Bronchial epithelial cell (primary cell): Measurements from ENCODE around the gene NCOA6. TPM values are rescaled to one million over a fixed set of nuclear protein-coding genes. Genes with fewer than 3 reads are reported as not detected.

Experiments
- DNase-seq: peaks from one replicate; pipeline ENCODE4 v3.0.0-alpha.2; 2010; ENCODE audit warnings: low read depth
- FAIRE-seq: peaks from 2 replicates; lab custom pipeline; 2011; peaks lifted over from hg19 to GRCh38; lab: Jason Lieb, UNC
- H3K27me3 ChIP-seq: 2 replicates; pipeline ENCODE4 v1.5.1; 2011; ENCODE audit warnings: low read length; ENCODE audit not compliant: control insufficient read depth, insufficient read depth
- H3K36me3 ChIP-seq: 2 replicates; pipeline ENCODE4 v1.5.1; 2011; ENCODE audit warnings: low read length; ENCODE audit not compliant: control insufficient read depth, insufficient read depth
- H3K4me3 ChIP-seq: 2 replicates; pipeline ENCODE4 v1.5.1; 2011; ENCODE audit warnings: mild to moderate bottlenecking, low read depth, low read length, control low read depth
- CTCF ChIP-seq: IDR thresholded peaks from 2 replicates; pipeline ENCODE4 v1.5.1; 2011; ENCODE audit warnings: mild to moderate bottlenecking, moderate library complexity, low read length, control low read depth, inconsistent platforms; ENCODE audit not compliant: insufficient read depth, severe bottlenecking
- total RNA-seq: library from RNA; depleted of rRNA; stranded (reverse); fragments of >200 nt; gene quantifications from 2 replicates; pipeline ENCODE4 v1.2.1, GENCODE V29; 2014

Gene NCOA6
- 5.5 and 6.8 TPM in 2 replicates for total RNA-seq

- DNase-seq: peak; percentile 31
Observed at GRCh38 chr20:34825530-34826362, at the start of gene NCOA6. Gene NCOA6 (minus strand): TSS chr20:34825651. CDS start chr20:34782355, 43,296 bp downstream.

GRCh38 chr20:34874094-34874654 lies 48.7 kb upstream of the NCOA6 start:
- FAIRE-seq: peak; percentile 36

More at GRCh38 chr20:34825530-34826362, at the start of gene NCOA6:
- Histone ChIP-seq H3K4me3 (peak within 1 kb of the TSS; percentile 100), H3K27me3 (no peaks in the 10 kb centered on the region), H3K36me3 (no peaks in the 10 kb centered on the region)
- FAIRE-seq: no peak
- TF ChIP-seq CTCF: no peak

GRCh38 chr20:34873583-34874093 lies 48.2 kb upstream of the NCOA6 start:
- no peak overlapping the region for H3K4me3 ChIP-seq
- DNase-seq (no peak), FAIRE-seq (no peak)
- peaks cover 2% of the 10 kb centered on the region for H3K27me3 ChIP-seq
- H3K36me3 ChIP-seq: no peaks in the 10 kb centered on the region
- TF ChIP-seq CTCF: no peak

More at GRCh38 chr20:34874094-34874654, 48.7 kb upstream of the NCOA6 start:
- Histone ChIP-seq H3K27me3 (peaks cover 2% of the 10 kb centered on the region), H3K4me3 (no peak overlapping the region), H3K36me3 (no peaks in the 10 kb centered on the region)
- peak; percentile 89 for TF ChIP-seq CTCF
- DNase-seq: peak; percentile 84

GRCh38 chr20:34872622-34873224 lies 47.3 kb upstream of the NCOA6 start, which contains the start of gene GGT7:
Gene GGT7 (minus strand): TSS chr20:34872856. CDS start chr20:34872815, 41 bp downstream.
- Histone ChIP-seq H3K36me3 (no peaks in the 10 kb centered on the region), H3K4me3 (peak within 1 kb of the TSS; percentile 43), H3K27me3 (peaks cover 2% of the 10 kb centered on the region)
- no peak for FAIRE-seq
- TF ChIP-seq CTCF: peak; percentile 77
- DNase-seq: peak; percentile 39

- no peaks in the 10 kb centered on the region for H3K36me3 ChIP-seq
- DNase-seq: no peak
- peaks cover 2% of the 10 kb centered on the region for H3K27me3 ChIP-seq
- peak overlapping the region; percentile 43 for H3K4me3 ChIP-seq
- no peak for FAIRE-seq
- no peak for TF ChIP-seq CTCF
Observed at GRCh38 chr20:34871966-34872621, 46.6 kb upstream of the NCOA6 start.
